T1000 (cell line): ENCODE measurements around the gene WRAP53.

ENCODE experiments used
- DNase-seq: peaks from one replicate; lab custom pipeline; 2025; ENCODE audit warnings: mixed read lengths; lab: John Stamatoyannopoulos, UW

The WRAP53 gene

DNA sequence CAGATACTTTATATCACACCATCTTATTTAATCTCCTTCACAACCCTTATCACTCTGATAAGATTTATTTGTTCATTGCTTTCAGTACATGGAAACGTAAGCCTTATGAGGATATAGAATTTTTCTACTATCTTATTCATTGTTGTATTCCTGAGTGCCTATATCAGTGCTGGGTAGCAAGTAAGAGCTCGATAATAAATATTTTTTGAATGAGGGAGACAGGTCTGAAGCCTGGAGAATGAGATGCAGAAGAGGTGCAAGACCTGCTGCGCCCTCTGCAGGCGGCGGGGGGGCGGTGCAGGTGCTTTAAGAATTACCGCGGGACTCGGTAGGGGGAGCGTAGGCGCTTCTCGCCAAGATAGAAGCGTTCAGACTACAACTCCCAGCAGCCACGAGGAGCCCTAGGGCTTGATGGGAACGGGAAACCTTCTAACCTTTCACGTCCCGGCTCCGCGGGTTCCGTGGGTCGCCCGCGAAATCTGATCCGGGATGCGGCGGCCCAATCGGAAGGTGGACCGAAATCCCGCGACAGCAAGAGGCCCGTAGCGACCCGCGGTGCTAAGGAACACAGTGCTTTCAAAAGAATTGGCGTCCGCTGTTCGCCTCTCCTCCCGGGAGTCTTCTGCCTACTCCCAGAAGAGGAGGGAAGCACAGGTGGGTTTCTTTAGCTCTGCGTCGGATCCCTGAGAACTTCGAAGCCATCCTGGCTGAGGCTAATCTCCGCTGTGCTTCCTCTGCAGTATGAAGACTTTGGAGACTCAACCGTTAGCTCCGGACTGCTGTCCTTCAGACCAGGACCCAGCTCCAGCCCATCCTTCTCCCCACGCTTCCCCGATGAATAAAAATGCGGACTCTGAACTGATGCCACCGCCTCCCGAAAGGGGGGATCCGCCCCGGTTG lies at the start of gene WRAP53:
WRAP53 (plus strand) TSS at position 570 of the 900 bp plus-strand sequence; CDS start at position 742, 172 bp downstream.
- DNase-seq = peak; percentile 99

DNA sequence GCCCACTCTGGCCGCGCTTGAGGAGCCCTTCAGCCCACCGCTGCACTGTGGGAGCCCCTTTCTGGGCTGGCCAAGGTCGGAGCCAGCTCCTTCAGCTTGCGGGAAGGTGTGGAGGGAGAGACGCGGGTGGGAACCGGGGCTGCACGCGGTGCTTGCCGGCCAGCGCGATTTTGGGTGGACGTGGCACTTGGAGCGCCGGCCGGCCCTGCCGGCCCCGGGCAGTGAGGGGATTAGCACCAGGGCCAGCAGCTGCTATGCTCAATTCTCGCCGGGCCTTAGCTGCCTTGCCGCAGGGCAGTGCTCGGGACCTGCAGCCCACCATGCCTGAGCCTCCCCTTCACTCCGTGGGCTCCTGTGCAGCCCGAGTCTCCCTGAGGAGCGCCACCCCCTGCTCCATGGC lies 47.5 kb upstream of the WRAP53 start:
- DNase-seq = no peak

DNA sequence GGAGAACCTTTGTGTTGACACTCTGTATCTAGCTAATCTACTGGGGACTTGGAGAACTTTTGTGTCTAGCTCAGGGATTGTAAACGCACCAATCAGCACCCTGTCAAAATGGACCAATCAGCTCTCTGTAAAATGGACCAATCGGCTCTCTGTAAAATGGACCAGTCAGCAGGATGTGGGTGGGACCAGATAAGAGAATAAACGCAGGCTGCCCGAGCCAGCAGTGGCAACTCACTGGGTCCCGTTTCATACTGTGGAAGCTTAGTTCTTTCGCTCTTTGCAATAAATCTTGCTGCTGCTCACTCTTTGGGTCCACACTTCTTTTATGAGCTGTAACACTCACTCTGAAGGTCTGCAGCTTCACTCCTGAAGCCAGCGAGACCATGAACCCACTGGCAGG lies 46.6 kb upstream of the WRAP53 start:
- DNase-seq = peak; percentile 14

DNA sequence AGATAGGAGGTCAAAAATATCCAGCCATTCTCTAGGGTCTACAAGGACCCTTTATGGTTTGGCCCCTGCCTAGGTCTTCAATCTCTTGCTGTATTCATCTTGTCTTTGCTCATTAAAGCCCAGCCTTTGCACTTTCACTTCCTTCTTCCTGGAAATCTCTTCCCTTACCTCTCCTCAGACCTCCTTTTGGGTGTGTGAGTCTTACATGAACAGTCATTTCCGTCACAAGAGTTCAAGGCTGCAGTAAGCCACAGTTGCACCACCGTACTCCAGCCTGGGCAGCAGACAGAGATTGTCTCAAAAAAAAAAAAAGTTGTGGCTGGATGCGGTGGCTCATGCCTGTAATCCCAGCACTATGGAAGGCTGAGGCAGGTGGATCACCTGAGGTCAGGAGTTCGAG lies 43.5 kb upstream of the WRAP53 start:
- DNase-seq = no peak

DNA sequence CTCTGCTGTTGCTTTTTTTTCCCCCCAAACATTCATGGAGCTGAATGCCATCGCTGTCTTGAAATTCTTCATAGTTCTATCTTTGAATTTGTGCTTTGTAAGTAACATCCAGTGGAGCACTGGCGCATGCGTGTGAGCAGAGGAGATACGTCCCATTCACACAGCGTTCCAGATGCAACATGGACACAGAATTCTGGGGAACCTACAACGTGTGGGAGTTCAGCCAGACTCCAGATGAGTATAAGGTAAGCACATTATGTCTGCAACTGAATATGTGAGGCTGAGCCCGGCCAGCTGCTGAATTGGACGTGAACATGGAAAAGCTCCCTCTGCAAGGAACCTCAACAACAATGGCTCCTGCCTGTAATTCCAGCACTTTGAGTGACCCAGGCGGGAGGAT lies 41.8 kb upstream of the WRAP53 start:
- no peak for DNase-seq

DNA sequence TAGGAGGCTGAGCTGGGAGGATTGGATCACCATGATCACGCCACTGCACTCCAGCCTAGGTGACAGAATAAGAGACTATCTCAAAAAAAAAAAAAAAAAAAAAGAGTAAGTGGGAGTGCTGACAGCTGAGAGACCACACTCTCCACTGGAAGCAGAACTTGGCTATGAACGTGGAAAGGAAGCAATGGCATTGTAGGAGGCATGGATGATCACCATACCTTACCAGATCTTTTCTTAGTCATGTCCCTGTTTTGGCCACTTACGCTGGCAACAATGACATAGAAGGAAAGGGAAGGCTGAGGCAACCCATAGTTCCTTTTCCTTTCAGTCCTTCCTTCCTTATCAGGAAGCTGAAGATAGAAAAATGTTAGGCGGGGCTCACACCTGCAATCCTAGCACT lies 41.3 kb upstream of the WRAP53 start:
- DNase-seq = no peak

DNA sequence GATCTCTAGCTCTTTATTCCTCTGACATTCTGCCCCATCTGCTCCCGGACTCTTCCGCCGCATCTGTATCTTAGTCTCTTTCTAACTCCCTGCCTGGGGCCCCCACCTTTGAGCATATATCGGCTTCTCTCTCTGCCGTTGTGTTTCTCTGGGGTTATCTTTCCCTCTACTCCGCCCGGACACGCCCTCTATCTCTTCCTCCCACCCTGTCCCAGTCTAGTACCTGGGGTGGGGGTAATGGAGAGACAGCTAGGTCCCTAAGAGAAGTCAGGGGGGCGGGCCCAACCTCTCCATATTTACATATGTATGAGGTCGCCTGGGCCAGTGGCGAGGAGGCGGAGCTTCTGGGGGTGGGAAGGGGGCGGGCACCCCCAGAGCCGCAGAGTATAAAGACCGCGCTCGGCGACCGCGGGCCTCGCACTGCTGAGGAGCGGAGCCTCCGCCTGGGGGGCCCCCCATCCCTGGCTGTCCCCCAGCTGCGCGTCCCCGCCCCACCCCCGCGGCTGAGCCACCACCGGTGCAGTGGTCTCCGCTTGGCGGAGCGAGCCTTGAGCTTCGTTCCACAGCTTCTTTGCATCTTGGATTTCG lies 37.7 kb upstream of the WRAP53 start, which contains the start of gene ATP1B2:
ATP1B2 (plus strand) TSS at position 418 of the 588 bp plus-strand sequence. CDS start 593 bp downstream, outside the sequence.
- no peak for DNase-seq

DNA sequence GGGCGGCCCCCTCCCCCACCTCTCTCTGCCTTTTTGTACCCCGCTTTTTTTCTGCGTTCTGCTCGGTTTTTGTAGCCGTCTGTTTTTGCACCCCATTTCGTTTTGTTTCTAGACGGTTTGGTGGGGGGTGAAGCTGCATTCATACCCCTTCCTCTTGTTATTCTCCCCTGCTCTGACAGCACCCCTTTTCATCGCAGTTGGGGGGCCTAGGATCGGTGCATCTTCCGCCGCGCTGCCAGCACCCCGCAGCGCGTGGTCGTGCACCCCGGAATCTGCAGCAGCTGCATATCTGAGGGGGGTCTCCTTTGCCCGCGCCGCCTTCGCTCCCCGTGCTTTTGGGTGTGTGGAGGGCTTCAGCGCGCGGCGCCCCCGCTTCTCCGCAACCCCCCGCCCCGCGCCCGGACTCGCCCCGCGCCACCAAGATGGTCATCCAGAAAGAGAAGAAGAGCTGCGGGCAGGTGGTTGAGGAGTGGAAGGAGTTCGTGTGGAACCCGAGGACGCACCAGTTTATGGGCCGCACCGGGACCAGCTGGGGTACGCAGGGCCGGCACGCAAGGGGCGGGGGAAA lies 37.1 kb upstream of the WRAP53 start:
- DNase-seq = no peak

DNA sequence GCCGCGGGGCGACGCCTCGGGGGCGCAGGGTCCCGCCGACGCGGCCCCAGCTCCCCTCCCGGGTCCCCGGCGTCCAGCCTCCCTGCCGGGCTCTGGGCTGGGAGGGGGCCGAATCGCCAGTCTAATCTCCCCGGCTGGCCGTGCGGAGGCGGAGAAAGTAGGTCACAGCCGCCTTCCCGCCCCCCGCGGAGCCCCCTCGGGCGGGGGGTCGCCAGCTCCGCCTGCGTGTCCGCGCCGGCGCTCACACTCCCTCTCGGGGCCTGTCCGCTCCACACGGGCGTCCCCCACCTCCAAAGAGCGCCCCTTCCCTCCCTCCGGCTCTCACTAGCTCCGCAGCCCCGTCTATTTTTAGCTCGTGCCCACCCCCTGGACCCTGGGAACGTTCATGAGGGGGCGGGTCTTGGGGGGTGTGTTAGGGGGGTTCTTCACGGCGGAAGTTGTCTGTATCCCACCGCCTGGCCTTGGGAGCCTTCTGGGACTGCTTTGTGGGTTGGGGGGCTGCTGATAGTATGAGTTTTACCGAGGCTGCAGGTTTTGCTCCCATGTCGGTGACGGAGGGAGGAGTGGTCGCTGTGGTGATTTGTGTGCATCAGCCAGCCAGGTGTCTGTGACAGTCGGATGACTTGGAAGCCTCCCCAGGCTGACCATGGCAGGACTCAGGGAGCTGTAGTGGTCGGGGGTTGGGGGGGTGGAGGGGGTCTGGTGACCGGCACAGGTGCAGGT lies 36.5 kb upstream of the WRAP53 start:
- no peak for DNase-seq

DNA sequence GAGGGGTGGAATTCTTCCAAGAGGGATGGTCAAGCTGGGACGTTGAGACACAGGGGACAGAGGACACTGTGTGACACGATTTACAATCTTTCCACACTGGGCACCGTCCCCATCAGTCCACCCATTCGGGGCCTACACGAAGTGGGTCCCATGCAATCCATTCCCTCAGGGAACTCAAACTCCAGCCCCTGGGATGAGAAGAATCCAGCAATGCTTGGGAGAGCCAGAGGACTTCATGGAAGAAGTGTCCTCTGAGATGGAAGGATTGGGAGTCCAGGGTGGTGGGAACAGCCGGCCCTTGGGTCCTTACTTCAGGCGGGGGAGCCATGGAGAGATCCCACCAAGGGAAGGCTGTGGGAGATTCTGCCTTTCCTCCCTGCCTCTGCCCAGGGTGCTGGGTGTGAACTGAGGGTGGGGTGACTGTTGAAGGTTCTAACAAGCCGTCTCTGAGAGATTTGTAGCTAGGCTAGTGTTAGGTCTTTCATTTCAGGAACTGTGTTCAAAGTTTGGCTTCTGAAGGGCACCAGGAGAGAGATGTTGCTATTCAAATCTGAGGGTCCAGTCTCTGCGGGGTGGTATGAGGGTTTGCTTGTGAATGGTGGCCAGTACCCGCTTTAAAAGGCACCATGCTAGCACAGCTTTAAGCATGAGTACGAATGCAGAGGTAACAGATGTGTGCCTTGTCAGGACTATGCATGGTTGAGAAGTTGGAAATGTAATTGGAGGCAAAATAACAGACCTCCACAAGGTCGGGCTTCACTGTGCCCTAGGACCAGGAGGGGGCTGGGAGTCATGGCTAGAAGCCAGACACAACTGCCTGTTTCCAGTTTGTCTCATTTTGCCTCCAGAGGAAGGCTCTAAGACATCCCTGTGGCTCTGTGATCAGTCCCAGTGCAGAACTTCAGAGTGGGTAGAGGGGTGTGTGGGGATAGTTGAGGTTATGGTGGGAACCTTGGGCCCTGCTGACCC lies 35.6 kb upstream of the WRAP53 start:
- DNase-seq = no peak

DNA sequence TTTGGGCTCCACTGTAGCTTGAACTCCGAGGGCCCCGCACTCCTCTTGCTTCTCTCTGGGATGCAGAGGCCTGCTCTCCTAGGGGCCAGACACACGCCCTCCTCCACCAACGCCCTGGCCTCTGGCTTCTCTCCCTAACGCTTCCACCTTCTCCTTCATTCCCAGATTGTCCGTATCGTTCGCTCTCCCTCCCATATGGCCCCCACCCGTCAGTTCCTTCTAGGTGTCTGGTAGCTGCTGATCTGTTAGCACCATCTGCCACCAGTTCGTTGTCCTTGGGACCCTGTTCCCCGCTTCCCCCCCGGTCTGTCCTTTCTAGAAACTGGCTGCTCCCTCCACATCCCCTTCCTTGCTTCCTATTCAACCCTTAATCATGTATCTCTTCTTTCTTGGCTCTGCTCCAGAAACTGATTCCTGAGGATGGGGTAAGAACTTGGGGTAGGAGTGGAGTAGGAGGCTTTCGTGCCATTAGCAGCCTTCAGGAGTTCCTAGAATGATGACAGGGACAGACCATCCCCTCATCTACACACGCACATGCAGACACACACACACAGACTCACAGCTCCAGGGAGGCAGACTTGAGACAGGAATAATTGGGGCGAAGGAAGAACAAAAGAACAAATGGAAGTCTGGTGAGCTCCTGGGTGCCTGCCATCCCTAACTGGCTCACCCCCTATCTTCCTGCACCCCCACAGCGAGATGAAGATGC lies 33.3 kb upstream of the WRAP53 start:
- DNase-seq = no peak

DNA sequence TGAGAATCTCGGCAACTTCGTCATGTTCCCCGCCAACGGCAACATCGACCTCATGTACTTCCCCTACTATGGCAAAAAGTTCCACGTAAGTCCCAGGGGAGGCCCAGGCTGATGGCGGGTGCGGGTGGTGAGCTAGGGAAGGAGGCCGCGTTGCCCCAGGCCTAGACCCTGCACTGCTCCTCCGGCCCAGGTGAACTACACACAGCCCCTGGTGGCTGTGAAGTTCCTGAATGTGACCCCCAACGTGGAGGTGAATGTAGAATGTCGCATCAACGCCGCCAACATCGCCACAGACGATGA lies 32.8 kb upstream of the WRAP53 start:
- no peak for DNase-seq

DNA sequence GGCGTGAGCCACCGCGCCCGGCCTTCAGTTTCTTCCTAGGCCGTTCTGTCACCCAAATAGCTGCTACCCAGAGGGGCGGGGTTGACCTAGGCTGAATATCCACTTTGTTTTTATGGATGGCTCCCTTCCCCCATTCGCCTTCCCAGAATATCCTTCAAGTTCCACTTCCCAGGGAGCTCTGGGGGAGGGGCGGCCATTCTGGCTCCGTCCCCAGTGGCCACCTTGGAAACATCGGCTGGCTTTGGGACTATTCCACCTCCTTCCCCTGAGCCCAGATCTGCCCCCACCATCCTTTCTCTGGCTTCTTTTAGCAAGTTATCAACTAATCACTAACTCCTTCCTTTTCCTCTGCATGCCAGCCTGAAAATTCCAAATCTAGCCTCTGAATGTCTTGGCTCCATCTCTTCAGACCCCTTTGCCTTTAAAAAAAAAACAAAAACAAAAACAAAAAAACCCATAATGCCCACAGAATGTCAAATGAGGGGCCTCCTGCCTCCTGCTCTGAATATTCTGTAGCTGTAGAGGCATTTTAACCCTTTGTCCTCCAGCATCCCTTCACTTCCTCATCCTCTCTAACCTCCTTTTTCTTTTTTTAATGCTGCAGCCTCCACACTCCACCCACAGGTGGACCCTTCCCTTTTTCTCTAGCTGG lies 31.2 kb upstream of the WRAP53 start:
- no peak for DNase-seq

DNA sequence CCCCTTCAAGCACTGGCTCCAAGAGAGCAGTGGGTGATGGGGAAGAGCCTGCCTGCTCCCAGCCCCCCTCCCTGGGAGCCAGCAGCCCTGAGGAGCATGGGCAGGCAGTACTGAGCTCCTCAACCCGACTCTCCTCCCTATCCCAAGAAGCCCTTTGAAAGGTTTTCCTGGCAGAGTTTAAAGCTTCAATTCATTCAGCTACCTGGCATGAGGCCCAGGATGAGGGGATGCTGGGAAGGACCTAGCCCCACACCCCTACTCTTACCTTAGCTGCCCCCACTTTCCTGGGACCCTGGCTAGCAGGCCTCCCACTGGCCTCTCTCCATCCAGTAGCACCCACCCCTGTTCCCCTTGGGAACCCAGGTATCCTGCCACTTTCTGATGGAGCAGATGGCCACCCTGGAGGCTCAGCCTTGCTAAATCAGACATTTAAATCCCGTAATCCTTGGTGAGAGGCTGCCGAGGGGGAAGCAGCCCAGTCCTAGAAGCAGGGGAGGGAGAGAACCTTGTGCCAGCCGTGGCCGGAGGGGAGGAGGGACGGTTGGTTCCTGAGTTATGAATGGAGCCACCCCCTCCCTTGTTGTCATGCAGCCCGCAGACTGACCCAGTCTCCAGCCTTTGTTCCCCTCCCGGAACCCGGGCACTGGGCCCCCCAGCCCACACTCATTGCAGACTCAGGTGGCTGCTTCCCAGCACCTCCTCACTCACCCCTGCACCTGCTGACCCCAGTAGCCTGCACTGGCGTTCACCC lies 20.4 kb upstream of the WRAP53 start:
- DNase-seq = no peak

DNA sequence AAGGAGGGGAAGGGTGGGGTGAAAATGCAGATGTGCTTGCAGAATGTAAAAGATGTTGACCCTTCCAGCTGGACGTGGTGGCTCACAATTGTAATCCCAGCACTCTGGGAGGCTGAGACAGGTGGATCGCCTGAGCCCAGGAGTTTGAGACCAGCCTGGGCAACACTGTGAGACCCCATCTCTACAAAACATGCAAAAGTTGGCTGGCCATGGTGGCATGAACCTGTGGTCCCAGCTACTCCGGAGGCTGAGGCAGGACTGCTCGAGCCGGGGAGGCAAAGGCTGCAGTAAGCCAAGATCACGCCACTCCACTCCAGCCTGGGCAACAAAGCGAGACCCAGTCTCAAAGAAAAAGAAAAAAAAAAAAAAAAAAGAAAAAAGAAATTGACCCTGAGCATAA lies 19.8 kb upstream of the WRAP53 start:
- no peak for DNase-seq

DNA sequence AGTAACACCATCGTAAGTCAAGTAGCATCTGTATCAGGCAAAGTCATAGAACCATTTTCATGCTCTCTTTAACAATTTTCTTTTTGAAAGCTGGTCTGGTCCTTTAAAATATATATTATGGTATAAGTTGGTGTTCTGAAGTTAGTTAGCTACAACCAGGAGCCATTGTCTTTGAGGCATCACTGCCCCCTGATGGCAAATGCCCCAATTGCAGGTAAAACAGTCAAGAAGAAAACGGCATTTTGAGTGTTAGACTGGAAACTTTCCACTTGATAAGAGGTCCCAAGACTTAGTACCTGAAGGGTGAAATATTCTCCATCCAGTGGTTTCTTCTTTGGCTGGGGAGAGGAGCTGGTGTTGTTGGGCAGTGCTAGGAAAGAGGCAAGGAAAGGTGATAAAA lies 15.0 kb upstream of the WRAP53 start:
- no peak for DNase-seq

DNA sequence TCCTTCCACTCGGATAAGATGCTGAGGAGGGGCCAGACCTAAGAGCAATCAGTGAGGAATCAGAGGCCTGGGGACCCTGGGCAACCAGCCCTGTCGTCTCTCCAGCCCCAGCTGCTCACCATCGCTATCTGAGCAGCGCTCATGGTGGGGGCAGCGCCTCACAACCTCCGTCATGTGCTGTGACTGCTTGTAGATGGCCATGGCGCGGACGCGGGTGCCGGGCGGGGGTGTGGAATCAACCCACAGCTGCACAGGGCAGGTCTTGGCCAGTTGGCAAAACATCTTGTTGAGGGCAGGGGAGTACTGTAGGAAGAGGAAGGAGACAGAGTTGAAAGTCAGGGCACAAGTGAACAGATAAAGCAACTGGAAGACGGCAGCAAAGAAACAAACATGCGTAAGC lies 13.3 kb upstream of the WRAP53 start:
- no peak for DNase-seq

DNA sequence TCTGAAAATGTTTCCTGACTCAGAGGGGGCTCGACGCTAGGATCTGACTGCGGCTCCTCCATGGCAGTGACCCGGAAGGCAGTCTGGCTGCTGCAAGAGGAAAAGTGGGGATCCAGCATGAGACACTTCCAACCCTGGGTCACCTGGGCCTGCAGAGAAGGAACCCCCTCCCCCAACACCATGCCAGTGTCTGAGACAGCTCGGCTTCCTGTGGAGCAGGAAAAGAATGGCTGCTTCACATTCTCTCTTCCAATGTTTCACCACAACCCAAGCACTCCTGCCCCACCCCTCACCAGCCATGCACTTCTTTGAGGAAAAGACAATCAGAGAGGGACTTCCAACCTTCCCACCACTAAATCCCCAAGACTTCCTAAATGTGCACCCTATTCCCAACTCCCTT lies 11.7 kb upstream of the WRAP53 start:
- DNase-seq = no peak

DNA sequence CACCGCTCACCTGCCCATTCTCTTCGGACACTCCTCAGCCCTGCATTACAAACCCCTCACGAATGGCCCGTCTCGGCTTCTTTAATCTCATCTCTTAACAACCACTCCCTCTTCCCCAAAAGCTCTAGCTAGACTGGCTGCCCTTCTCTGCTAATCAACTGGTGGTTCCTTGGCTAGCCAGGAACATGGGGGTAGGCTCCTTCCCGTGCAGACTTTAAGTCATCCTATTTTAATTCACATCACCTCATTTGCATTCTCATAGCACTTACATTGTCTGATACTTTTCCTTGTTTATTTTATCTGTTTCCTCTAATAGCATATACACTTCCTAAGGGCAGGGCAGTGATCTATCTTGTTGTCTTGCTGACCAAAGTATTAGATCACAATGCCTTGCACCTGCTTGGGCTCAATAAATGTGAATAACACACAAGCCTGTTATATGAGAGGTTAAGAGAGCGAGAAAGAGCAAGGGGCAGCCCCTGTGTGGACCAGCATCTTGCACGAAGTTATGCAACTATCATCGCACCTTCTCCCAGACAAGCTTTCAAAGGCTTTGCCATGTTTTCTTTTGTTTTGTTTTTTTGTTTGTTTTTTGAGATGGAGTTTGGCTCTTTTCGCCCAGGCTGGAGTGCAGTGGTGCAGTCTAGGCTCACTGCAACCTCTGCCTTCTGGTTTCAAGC lies 10.7 kb upstream of the WRAP53 start:
- DNase-seq = no peak
